Fibroblast of pulmonary artery (primary cell): ENCODE data around the gene SHROOM4.
A peak's percentile ranks its signal among the peaks of the same experiment; 100 is the strongest.

Source experiments
- DNase-seq: peaks from one replicate; pipeline ENCODE4 v3.0.0-alpha.2; 2010; ENCODE audit warnings: low read depth
- H3K4me3 ChIP-seq: replicated peaks from 2 replicates; pipeline ENCODE4 v1.5.1; 2011; ENCODE audit warnings: low read depth, mild to moderate bottlenecking, control low read depth, low read length, moderate library complexity
- CTCF ChIP-seq: IDR thresholded peaks from 2 replicates; pipeline ENCODE4 v1.5.1; 2011; ENCODE audit warnings: mild to moderate bottlenecking, control low read depth, low read length, inconsistent platforms; ENCODE audit errors: missing control alignments

Gene SHROOM4

DNA sequence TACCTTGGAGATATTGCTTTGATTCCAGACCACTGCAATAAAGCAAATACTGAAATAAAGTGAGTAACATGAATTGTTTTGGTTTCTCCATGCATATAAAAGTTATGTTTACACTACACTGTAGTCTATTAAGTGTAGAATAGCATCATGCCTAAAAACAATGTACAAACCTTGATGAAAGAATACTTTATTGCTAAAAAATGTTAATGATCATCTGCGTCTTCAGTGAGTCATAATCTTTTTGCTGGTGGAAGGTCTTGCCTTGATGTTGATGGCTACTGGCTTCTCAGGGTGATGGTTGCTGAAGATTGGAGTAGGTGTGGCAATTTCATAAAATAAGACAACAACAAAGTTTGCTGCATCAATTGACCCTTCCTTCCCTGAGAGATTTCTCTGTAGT is 145.1 kb downstream of the SHROOM4 start:
- H3K4me3 ChIP-seq = no peak overlapping the region
- no peak for TF ChIP-seq CTCF
- DNase-seq = no peak

DNA sequence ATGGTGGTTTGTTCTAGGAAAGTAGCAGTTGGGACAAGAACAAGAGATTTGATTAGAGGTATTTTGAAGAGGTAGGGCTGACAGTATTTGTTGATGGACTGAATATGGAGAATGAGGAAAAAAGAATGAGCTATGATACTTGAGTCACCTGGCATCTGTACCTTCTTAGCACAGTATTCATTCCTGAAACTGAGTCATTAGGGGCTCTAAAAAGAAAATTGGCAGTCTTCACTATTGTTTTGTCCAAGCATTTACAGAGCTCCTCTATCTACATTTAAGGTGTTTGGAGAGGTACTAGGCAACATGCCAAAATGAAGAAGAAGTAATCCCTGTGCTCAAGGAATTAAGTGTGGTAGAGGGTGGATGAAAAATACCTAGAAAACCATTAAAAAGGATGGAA is 165.8 kb downstream of the SHROOM4 start:
- no peak overlapping the region for H3K4me3 ChIP-seq
- peak; percentile 20 for DNase-seq
- no peak for TF ChIP-seq CTCF

- H3K4me3 ChIP-seq = no peak overlapping the region
- no peak for TF ChIP-seq CTCF
- DNase-seq = no peak
These were observed 169.5 kb downstream of the SHROOM4 start for GRCh38 chrX:50644496-50644895.

DNA sequence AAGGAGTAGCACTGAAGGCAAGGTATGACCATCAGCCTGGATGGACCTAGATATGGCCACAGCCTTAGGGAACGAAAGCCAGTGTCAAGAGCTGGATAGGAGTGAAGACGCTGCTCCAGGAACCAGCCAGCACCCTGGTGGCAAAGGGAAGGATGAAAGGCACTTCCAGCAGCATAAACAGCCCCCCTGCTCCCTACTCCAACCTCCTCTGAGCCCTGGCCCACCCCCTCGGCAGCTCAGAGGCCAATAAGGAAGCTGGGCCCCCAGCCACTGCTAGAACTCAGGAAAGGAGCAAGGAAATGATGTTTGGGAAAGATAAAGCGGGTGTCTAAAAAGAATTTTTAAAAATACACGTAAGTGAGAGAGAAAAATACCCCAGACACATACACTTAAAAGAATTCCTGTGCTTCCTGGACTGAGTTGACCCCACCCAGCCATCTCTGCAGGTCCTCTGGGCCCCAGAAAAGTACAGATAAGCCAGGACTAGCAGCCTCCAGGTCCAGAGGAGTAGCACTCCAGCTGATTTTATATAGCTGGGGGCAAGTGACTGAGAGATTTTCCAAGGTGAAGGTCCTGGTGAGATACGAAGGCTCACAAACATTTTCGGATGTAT is 170.4 kb downstream of the SHROOM4 start:
- DNase-seq = peak; percentile 7
- no peak for TF ChIP-seq CTCF
- H3K4me3 ChIP-seq = no peak overlapping the region

- peak; percentile 49 for DNase-seq
- no peak for TF ChIP-seq CTCF
- no peak overlapping the region for H3K4me3 ChIP-seq
These were observed 175.9 kb downstream of the SHROOM4 start for GRCh38 chrX:50638123-50638522.

DNA sequence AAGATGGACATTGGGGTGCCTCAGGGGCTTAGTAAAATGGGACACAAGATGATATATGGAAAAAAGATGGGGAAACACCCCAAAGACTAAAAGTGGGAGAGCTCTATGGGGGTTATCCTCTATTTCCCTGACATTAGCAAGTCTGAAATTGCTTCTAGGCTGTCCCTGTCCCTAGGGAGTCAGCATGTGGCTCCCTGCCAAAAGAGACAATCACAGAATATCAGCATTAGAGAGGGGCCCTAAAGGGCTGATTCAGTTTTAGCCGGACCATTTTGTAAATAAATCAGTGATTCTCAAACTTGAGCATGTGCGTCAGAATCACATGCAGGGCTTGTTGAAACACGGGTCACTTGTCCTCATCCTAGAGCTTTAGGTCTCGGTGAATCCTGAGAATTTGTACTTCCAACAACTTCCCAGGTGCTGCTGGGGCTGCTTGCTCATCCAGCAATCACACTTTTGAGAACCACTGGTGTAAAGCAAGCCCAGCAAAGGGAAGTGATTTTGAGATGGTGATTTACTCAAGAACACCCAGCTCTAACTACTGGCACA is 178.1 kb downstream of the SHROOM4 start:
- no peak overlapping the region for H3K4me3 ChIP-seq
- no peak for DNase-seq
- no peak for TF ChIP-seq CTCF

- TF ChIP-seq CTCF = no peak
- H3K4me3 ChIP-seq = no peak overlapping the region
- DNase-seq = no peak
These were observed 178.8 kb downstream of the SHROOM4 start for GRCh38 chrX:50635162-50635561.
